Esophagus squamous epithelium (tissue), 5 donors: Measurements from ENCODE around the gene TMEM121. TPM values are rescaled to one million over a fixed set of nuclear protein-coding genes. Genes with fewer than 3 reads are reported as not detected.
"Not testable (repeated sequence)": the region's sequence is repeated elsewhere in the genome, so short reads cannot be mapped to it uniquely, and the experiment has no call there.

Source experiments
- DNase-seq: peaks from one replicate; lab custom pipeline; 2025; lab: John Stamatoyannopoulos, UW
- H3K27ac ChIP-seq, 4 donors: fragments of 200-600 bp; sonication (generic); one replicate each; pipeline ENCODE4 v1.5.1; 2016 to 2019; ENCODE audit warnings: mild to moderate bottlenecking in 1 of 4
- H3K27me3 ChIP-seq, 4 donors: fragments of 200-600 bp; sonication (generic); 1 replicate in 3 of 4; 2 replicates in 1 of 4; pipeline versions ENCODE4 v1.5.1 to v1.6.0; 2017 to 2021; ENCODE audit warnings: antibody characterized with exemption in 1 of 4
- H3K36me3 ChIP-seq, 3 donors: fragments of 200-600 bp; sonication (generic); one replicate each; pipeline ENCODE4 v1.5.1; 2016 to 2019
- H3K4me1 ChIP-seq, 3 donors: fragments of 200-600 bp; sonication (generic); one replicate each; pipeline ENCODE4 v1.5.1; 2017 to 2019
- H3K4me3 ChIP-seq, 4 donors: fragments of 200-600 bp; sonication (generic); 1 replicate in 3 of 4; 2 replicates in 1 of 4; pipeline ENCODE4 v1.5.1; 2016 to 2019; ENCODE audit warnings: mild to moderate bottlenecking in 2 of 4, moderate library complexity in 1 of 4
- H3K9me3 ChIP-seq, 3 donors: fragments of 200-600 bp; sonication (generic); one replicate each; pipeline ENCODE4 v1.5.1; 2016 to 2019
- CTCF ChIP-seq, 6 experiments: fragments of 450-650 bp in 4 of 6; fragments of 200-600 bp in 2 of 6; sonication (generic) in 2 of 6; IDR thresholded peaks; one replicate each; pipeline ENCODE4 v1.5.1; 2016 to 2019; ENCODE audit warnings: antibody characterized with exemption in 6 of 6, mild to moderate bottlenecking in 4 of 6, moderate library complexity in 4 of 6
- POLR2A ChIP-seq, 4 donors: fragments of 450-650 bp; IDR thresholded peaks; one replicate each; pipeline ENCODE4 v1.6.1; 2017; ENCODE audit warnings: antibody characterized with exemption in 4 of 4, mild to moderate bottlenecking in 4 of 4, moderate library complexity in 3 of 4
- WGBS, 2 donors: methylation state at CpG; one replicate each; pipeline ENCODE4 v1.1.5; 2018; 5-methylcytosine and 5-hydroxymethylcytosine counted together
- intact Hi-C: fragments of 100-400 bp; cut with DNase I; formaldehyde crosslinking; loops from one replicate; pipeline ENCODE4 v1.15.0; 2022
- total RNA-seq, 4 donors: library from RNA; depleted of rRNA; stranded (reverse); fragments of >200 nt; gene quantifications; one replicate each; pipeline ENCODE4 v1.1.0, GENCODE V29; 2016
- donor health status: DM: yes; HTN: yes; CAD: no.

Gene TMEM121
- total RNA-seq, 4 donors from 2014 or later: 0.61 to 2.1 (median 1.6) TPM

- no peak for TF ChIP-seq POLR2A (IDR thresholded peaks at IDR 0.05)
- TF ChIP-seq CTCF (IDR thresholded peaks at IDR 0.05): no peak
- no peak overlapping the region for H3K27ac ChIP-seq
- H3K4me1 ChIP-seq: no peaks in the 10 kb centered on the region
- H3K27me3 ChIP-seq: peaks cover 0 to 42% (median 0%) of the 10 kb centered on the region in 4 donors
- H3K9me3 ChIP-seq: no peaks in the 10 kb centered on the region
- intact Hi-C loops: no loop called here
- H3K4me3 ChIP-seq: no peak overlapping the region
- 80 to 89% methylated on average over 6 of the region's 6 CpGs for WGBS, 2 donors
- no peaks in the 10 kb centered on the region for H3K36me3 ChIP-seq
- no peak for DNase-seq
These were observed 27.6 kb downstream of the TMEM121 start for GRCh38 chr14:105554022-105554421.

- Histone ChIP-seq H3K4me3 (no peak overlapping the region), H3K4me1 (peaks cover 0 to 3% (median 0%) of the 10 kb centered on the region in 3 donors), H3K36me3 (no peaks in the 10 kb centered on the region), H3K27me3 (peaks cover 0 to 47% (median 0%) of the 10 kb centered on the region in 4 donors), H3K27ac (no peak overlapping the region), H3K9me3 (no peaks in the 10 kb centered on the region)
- TF ChIP-seq POLR2A (IDR thresholded peaks at IDR 0.05) (no peak), CTCF (IDR thresholded peaks at IDR 0.05) (no peak)
- intact Hi-C loops: no loop called here
- DNase-seq: no peak
- 55 to 66% methylated on average over 4 to 5 of the region's 5 CpGs for WGBS, 2 donors
These were observed 28.1 kb downstream of the TMEM121 start for GRCh38 chr14:105554523-105554922.

GRCh38 chr14:105557671-105558070, 31.3 kb downstream of the TMEM121 start:
- WGBS, 2 donors: 72 to 73% methylated on average over 15 of the region's 19 CpGs
- DNase-seq, intact Hi-C loops: not testable (repeated sequence)

GRCh38 chr14:105558449-105559154, 32.2 kb downstream of the TMEM121 start:
- H3K4me1 ChIP-seq, H3K36me3 ChIP-seq, H3K27ac ChIP-seq, DNase-seq, H3K9me3 ChIP-seq, H3K4me3 ChIP-seq, intact Hi-C loops: not testable (repeated sequence)
- peak in 2 of 6 experiments; percentile 21 to 40 for TF ChIP-seq CTCF (IDR thresholded peaks at IDR 0.05)
- WGBS, 2 donors: 72 to 80% methylated on average over 2 to 4 of the region's 28 CpGs
- H3K27me3 ChIP-seq: peaks cover 0 to 41% (median 0%) of the 10 kb centered on the region in 4 donors

More at GRCh38 chr14:105557671-105558070, 31.3 kb downstream of the TMEM121 start:
- H3K27me3 ChIP-seq: peaks cover 0 to 41% (median 0%) of the 10 kb centered on the region in 4 donors
- H3K4me1 ChIP-seq, H3K4me3 ChIP-seq, H3K36me3 ChIP-seq, H3K9me3 ChIP-seq, H3K27ac ChIP-seq: not testable (repeated sequence)

- Histone ChIP-seq H3K4me3 (peak overlapping the region in 1 of 4 donors; percentile 26), H3K27me3 (peaks cover 0 to 34% (median 0%) of the 10 kb centered on the region in 4 donors)
- intact Hi-C loops: loop anchor here (10.0 kb wide), 1 partner anchor 125 kb away; no protein-coding TSS in a partner anchor
- H3K36me3 ChIP-seq, H3K27ac ChIP-seq, H3K4me1 ChIP-seq, DNase-seq, H3K9me3 ChIP-seq: not testable (repeated sequence)
- no CpG with 5 or more reads among the region's 49 CpGs for WGBS, 2 donors
These were observed 33.1 kb downstream of the TMEM121 start for GRCh38 chr14:105559384-105560047.

GRCh38 chr14:105560048-105560669, 33.8 kb downstream of the TMEM121 start:
- H3K27me3 ChIP-seq: peaks cover 0 to 32% (median 0%) of the 10 kb centered on the region in 4 donors
- not testable (repeated sequence) for H3K36me3 ChIP-seq, H3K27ac ChIP-seq, H3K4me3 ChIP-seq, DNase-seq, H3K4me1 ChIP-seq, H3K9me3 ChIP-seq
- no CpG with 5 or more reads among the region's 27 CpGs for WGBS, 2 donors
- intact Hi-C loops: loop anchor here (10.0 kb wide), 1 partner anchor 125 kb away; no protein-coding TSS in a partner anchor

DNA sequence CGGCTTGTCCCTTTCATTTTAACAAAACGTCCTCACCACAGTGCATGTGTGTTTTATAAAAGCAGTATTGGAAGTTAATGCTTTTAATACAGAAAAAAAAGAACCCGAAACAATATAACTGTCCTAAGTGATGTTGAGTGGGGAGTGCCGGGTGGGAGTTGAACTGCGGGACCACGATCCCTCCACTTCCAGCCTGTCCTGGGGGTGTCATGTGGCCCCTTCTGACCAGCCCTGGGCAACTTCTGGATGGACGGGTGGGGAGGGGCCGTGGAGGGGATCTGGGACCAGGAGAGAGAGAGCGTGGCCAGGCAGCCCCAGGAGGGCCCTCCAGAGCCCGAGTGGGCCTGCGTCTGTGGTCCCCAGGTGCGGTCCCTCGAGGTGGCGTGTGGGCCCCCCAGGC, 35.0 kb downstream of the TMEM121 start:
- intact Hi-C loops: loop anchor here (10.0 kb wide), 1 partner anchor 123 kb away; no protein-coding TSS in a partner anchor
- peaks cover 0 to 20% (median 0%) of the 10 kb centered on the region in 4 donors for H3K27me3 ChIP-seq
- H3K4me3 ChIP-seq, H3K4me1 ChIP-seq, DNase-seq, H3K9me3 ChIP-seq, H3K27ac ChIP-seq, H3K36me3 ChIP-seq: not testable (repeated sequence)
- 55 to 81% methylated on average over 6 to 8 of the region's 14 CpGs for WGBS, 2 donors
